ENCODE measurements around the gene MRPL22.
"Not testable (repeated sequence)": the region's sequence is repeated elsewhere in the genome, so short reads cannot be mapped to it uniquely, and the experiment has no call there.

- not testable (repeated sequence) for TF ChIP-seq CTCF (IDR thresholded peaks at IDR 0.05; ENCODE audit: borderline replicate concordance, extremely low read depth, low read length, poor library complexity, severe bottlenecking); EZH2 (IDR thresholded peaks at IDR 0.05; ENCODE audit: borderline replicate concordance, low read depth, low read length, severe bottlenecking)
Measured at GRCh38 chr5:155006265-155006664, 65.4 kb downstream of the MRPL22 start.
